Measurements from ENCODE around the gene PRDM16.

GRCh38 chr1:3065396-3065795 is 3.6 kb upstream of the PRDM16 start:
- TF ChIP-seq CTCF (IDR thresholded peaks at IDR 0.05) (no peak), POLR2AphosphoS5 (IDR thresholded peaks at IDR 0.05; ENCODE audit: low read depth, low read length) (no peak), SIN3A (IDR thresholded peaks at IDR 0.05; ENCODE audit: borderline replicate concordance, insufficient read depth, low read depth, low read length) (no peak), REST (IDR thresholded peaks at IDR 0.05; ENCODE audit: insufficient read depth in 1 of 2, low read depth in 2 of 2, low read length in 1 of 2) (no peak), TCF7L2 (IDR thresholded peaks at IDR 0.05; ENCODE audit: low read depth, low read length) (no peak)
